Measurements from ENCODE around the gene HECTD4.

DNA sequence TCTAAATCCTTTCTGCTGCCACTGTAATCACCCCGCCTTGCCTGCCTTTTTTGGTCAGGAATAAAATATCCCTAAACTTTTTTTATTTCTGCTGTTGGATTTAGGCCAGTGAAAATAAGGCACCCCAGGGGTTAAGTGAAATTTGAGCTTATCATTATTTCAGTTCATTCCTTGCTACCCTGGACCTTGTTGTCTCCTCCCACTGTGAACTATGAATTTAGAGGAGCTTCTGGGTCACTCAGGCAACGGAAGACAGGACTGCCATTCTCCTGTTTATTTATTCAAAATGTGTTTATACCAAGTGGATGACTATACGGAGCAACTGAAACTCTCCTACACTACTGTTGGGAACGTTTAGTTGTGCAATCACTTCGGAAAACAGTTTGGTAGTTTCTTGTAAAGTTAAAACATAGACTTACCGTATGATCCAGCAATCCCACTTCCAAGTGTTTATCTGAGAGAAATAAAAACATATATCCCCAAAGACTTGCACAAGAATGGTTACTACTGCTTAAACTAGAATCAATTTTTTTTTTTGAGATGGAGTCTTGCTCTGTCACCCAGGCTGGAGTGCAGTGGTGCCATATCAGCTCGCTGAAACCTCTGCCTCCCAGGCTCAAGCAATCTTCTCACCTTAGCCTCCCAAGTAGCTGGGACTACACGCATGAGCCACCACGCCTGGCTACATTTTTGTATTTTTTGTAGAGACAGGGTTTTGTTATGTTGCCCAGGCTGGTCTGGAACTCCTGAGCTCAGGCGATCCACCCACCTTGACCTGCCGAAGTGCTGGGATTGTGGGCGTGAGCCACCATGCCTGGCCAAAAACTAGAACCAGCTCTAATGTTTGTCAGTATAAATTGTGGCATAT is 259.2 kb downstream of the HECTD4 start:
- TF ChIP-seq, protein P1, sequence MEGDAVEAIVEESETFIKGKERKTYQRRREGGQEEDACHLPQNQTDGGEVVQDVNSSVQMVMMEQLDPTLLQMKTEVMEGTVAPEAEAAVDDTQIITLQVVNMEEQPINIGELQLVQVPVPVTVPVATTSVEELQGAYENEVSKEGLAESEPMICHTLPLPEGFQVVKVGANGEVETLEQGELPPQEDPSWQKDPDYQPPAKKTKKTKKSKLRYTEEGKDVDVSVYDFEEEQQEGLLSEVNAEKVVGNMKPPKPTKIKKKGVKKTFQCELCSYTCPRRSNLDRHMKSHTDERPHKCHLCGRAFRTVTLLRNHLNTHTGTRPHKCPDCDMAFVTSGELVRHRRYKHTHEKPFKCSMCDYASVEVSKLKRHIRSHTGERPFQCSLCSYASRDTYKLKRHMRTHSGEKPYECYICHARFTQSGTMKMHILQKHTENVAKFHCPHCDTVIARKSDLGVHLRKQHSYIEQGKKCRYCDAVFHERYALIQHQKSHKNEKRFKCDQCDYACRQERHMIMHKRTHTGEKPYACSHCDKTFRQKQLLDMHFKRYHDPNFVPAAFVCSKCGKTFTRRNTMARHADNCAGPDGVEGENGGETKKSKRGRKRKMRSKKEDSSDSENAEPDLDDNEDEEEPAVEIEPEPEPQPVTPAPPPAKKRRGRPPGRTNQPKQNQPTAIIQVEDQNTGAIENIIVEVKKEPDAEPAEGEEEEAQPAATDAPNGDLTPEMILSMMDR (IDR thresholded peaks at IDR 0.05): no peak
- TF ChIP-seq ZFX (IDR thresholded peaks at IDR 0.05; ENCODE audit: borderline replicate concordance): no peak
